Prostate gland (tissue), 2 donors: ENCODE data around the gene SFT2D3. TPM values are rescaled to one million over a fixed set of nuclear protein-coding genes. Genes with fewer than 3 reads are reported as not detected.

Source experiments
- DNase-seq: peaks from one replicate; pipeline ENCODE4 v3.0.0-alpha.2; 2019; ENCODE audit warnings: low spot score
- H3K27ac ChIP-seq, 2 donors: fragments of 200-600 bp; sonication (generic); 2 replicates each; pipeline ENCODE4 v1.5.1; 2017 to 2019
- H3K27me3 ChIP-seq: fragments of 200-600 bp; sonication (generic); replicated peaks from 2 replicates; pipeline ENCODE4 v1.5.1; 2019; ENCODE audit not compliant: insufficient read depth
- H3K36me3 ChIP-seq, 2 donors: fragments of 200-600 bp; sonication (generic); 1 replicate in 1 of 2; 2 replicates in 1 of 2; pipeline versions ENCODE4 v1.5.1 to v1.8.1; 2017 to 2019
- H3K4me1 ChIP-seq: fragments of 200-600 bp; sonication (generic); replicated peaks from 2 replicates; pipeline ENCODE4 v1.5.1; 2019
- H3K4me3 ChIP-seq, 2 donors: fragments of 200-600 bp; sonication (generic); 2 replicates each; pipeline ENCODE4 v1.5.1; 2017 to 2019
- H3K9me3 ChIP-seq: fragments of 200-600 bp; sonication (generic); 2 replicates; pipeline ENCODE4 v1.5.1; 2017
- CTCF ChIP-seq, 4 experiments: fragments of 200-600 bp in 2 of 4; fragments of 450-650 bp in 2 of 4; sonication (generic) in 2 of 4; IDR thresholded peaks; 1 replicate in 3 of 4; 2 replicates in 1 of 4; pipeline ENCODE4 v1.5.1; 2016 to 2019; ENCODE audit warnings: antibody characterized with exemption in 4 of 4, mild to moderate bottlenecking in 2 of 4, moderate library complexity in 2 of 4
- POLR2A ChIP-seq: fragments of 450-650 bp; IDR thresholded peaks from one replicate; pipeline ENCODE4 v1.6.1; 2016; ENCODE audit warnings: antibody characterized with exemption, mild to moderate bottlenecking
- POLR2AphosphoS5 ChIP-seq: sonication (generic); formaldehyde crosslinking; IDR thresholded peaks from one replicate; pipeline ENCODE4 v1.6.1; 2017; ENCODE audit warnings: antibody characterized with exemption
- WGBS: methylation state at CpG from one replicate; pipeline ENCODE4 v1.1.5; 2018; 5-methylcytosine and 5-hydroxymethylcytosine counted together
- intact Hi-C: fragments of 100-400 bp; cut with DNase I; formaldehyde crosslinking; loops from one replicate; pipeline ENCODE4 v1.14.2; 2022
- total RNA-seq, 2 donors: library from RNA; depleted of rRNA; stranded (reverse); fragments of >200 nt; gene quantifications; one replicate each; pipeline ENCODE4 v1.1.0, GENCODE V29; 2016

Gene SFT2D3
- total RNA-seq, 2 donors from 2014 or later, result 14.8 to 22.2 TPM

DNA sequence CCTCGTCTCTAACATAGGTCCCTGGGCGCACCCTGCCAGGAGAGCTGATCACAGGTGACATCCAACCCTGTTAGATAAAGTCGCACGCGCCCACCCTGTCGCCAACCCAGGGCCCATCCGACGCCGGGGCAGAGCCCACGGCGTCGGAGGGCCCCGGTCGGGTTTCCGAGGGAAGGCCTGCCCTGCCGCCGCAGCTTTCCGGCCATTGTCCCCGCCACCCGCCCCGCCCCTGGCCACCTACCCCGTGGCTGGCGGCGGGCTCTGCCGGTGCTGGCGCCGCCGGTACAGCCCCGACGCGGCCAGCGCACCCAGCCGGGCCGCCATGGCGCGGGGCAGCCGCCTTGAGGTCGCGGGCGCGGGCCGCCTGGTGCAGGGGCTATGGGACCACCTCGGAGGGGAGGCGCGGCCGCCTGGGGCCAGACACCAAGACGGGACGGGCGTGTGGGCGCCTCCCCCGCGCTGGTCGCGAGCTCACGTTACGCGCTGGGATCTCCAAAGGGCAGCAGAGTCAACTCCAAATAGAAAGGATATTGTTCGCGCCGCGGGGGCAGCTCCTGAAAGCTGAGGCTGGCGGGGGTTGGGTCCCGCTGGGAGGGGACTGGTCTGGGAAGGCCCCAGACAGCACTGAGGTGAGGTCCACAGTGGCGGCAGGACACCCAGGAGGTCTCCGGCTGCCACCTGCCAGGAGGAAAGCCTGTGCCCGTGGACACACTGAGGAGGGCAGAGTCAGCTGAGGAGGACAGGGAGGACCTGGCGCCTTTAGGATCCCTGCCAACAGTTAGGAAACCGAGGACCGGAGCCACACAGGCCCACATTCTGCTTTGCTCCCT lies 37.0 kb upstream of the SFT2D3 start:
- intact Hi-C loops, result no loop called here
- no peak for DNase-seq
- Histone ChIP-seq H3K9me3 (no peaks in the 10 kb centered on the region), H3K27ac (peak overlapping the region; percentile 45 to 54), H3K36me3 (no peaks in the 10 kb centered on the region), H3K27me3 (peaks cover 2% of the 10 kb centered on the region), H3K4me1 (no peaks in the 10 kb centered on the region), H3K4me3 (peak overlapping the region; percentile 4 to 18)
- TF ChIP-seq CTCF (IDR thresholded peaks at IDR 0.05) (no peak), POLR2AphosphoS5 (no peak), POLR2A (no peak)
- 21% methylated on average over 40 of the region's 69 CpGs for WGBS

DNA sequence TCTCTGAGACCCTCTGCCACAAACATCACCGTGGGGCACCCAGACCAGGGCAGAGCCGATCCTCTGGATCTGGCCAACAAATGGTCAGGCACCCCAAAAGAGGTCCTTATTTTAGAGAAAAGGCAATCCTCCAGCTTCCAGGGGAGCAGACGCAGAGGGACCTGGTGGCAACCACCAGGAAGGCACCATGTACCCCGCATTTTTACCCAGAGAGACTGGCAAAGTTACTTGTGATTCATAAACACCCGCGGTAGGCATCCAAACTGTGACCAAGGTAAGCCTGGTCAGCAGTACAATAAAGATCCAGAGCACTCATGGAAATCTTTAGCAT lies 36.4 kb upstream of the SFT2D3 start:
- 74% methylated on average over 6 of the region's 6 CpGs for WGBS
- no peaks in the 10 kb centered on the region for H3K4me1 ChIP-seq
- peaks cover 2% of the 10 kb centered on the region for H3K27me3 ChIP-seq
- peak overlapping the region in 1 of 2 donors; percentile 54 for H3K27ac ChIP-seq
- no peaks in the 10 kb centered on the region for H3K9me3 ChIP-seq
- H3K4me3 ChIP-seq, result no peak overlapping the region
- TF ChIP-seq CTCF (IDR thresholded peaks at IDR 0.05) (no peak), POLR2AphosphoS5 (no peak), POLR2A (no peak)
- intact Hi-C loops, result no loop called here
- H3K36me3 ChIP-seq, result no peaks in the 10 kb centered on the region
- no peak for DNase-seq

GRCh38 chr2:127665267-127665893 lies 35.9 kb upstream of the SFT2D3 start:
- H3K4me1 ChIP-seq, result no peaks in the 10 kb centered on the region
- intact Hi-C loops, result no loop called here

DNA sequence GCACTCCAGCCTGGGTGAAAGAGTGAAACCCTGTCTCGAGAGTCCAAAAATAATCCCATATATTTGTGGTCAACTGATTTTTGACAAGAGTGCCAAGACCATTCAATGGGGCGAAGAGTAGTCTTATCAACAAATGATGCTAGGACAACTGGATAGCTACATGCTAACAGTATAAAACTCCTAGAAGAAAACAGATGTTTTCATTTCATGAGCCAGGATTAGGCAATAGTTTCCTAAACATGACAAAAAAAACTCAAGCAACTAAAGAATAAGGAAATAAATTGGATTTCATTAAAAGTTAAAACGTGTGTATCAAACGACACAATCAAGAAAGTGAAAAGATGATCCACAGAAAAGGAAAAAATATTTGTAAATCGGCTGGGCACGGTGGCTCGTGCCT lies 32.2 kb upstream of the SFT2D3 start:
- intact Hi-C loops, result no loop called here
- no peaks in the 10 kb centered on the region for H3K4me1 ChIP-seq

More at GRCh38 chr2:127665267-127665893, 35.9 kb upstream of the SFT2D3 start:
- no peaks in the 10 kb centered on the region for H3K36me3 ChIP-seq
- H3K9me3 ChIP-seq, result no peaks in the 10 kb centered on the region
- H3K27me3 ChIP-seq, result peaks cover 2% of the 10 kb centered on the region
- DNase-seq, result no peak
- H3K27ac ChIP-seq, result peak overlapping the region in 1 of 2 donors; percentile 54
- TF ChIP-seq CTCF (IDR thresholded peaks at IDR 0.05), result no peak
- TF ChIP-seq POLR2AphosphoS5, result no peak
- no peak for TF ChIP-seq POLR2A
- 72% methylated on average over 8 of the region's 8 CpGs for WGBS
- no peak overlapping the region for H3K4me3 ChIP-seq

More for the DNA sequence above, 32.2 kb upstream of the SFT2D3 start:
- H3K27ac ChIP-seq, result no peak overlapping the region
- WGBS, result 81% methylated on average over 7 of the region's 7 CpGs
- no peak for TF ChIP-seq POLR2AphosphoS5
- TF ChIP-seq POLR2A, result no peak
- no peak for TF ChIP-seq CTCF (IDR thresholded peaks at IDR 0.05)
- no peaks in the 10 kb centered on the region for H3K27me3 ChIP-seq
- DNase-seq, result no peak
- no peaks in the 10 kb centered on the region for H3K9me3 ChIP-seq
- no peaks in the 10 kb centered on the region for H3K36me3 ChIP-seq
- H3K4me3 ChIP-seq, result no peak overlapping the region
